GM23338 (cell line): ENCODE data around the gene NDE1. TPM values are rescaled to one million over a fixed set of nuclear protein-coding genes. Genes with fewer than 3 reads are reported as not detected.

ENCODE experiments used
- ATAC-seq: fragments of 200-7000 bp; cut with Tn5 transposase; 3 replicates; pipeline ENCODE4 v1.9.1; 2020
- DNase-seq: peaks from one replicate; pipeline ENCODE4 v3.0.0-alpha.2; 2015; ENCODE audit warnings: low spot score
- H2AFZ ChIP-seq: fragments of 200-600 bp; sonication (generic); 2 replicates; pipeline ENCODE4 v1.8.0; 2016; ENCODE audit warnings: antibody characterized with exemption, mild to moderate bottlenecking, moderate library complexity
- H3F3A ChIP-seq: fragments of 200-600 bp; sonication (generic); replicated peaks from 2 replicates; pipeline ENCODE4 v1.8.0; 2017; ENCODE audit warnings: antibody characterized with exemption, mixed run types, low read depth
- H3K27ac ChIP-seq: fragments of 200-600 bp; sonication (generic); 2 replicates; pipeline ENCODE4 v1.6.1; 2016; ENCODE audit warnings: low read depth
- H3K27me3 ChIP-seq: fragments of 200-600 bp; sonication (generic); 2 replicates; pipeline ENCODE4 v1.8.0; 2016; ENCODE audit warnings: mild to moderate bottlenecking, mixed run types, moderate library complexity; ENCODE audit not compliant: insufficient read depth
- H3K36me3 ChIP-seq: fragments of 200-600 bp; sonication (generic); 2 replicates; pipeline ENCODE4 v1.8.0; 2016; ENCODE audit warnings: mild to moderate bottlenecking; ENCODE audit not compliant: insufficient read depth
- H3K4me1 ChIP-seq: fragments of 200-600 bp; sonication (generic); 2 replicates; pipeline ENCODE4 v1.8.0; 2016; ENCODE audit warnings: mild to moderate bottlenecking, moderate library complexity; ENCODE audit not compliant: insufficient read depth
- H3K4me2 ChIP-seq: fragments of 200-600 bp; sonication (generic); 2 replicates; pipeline ENCODE4 v1.7.1; 2017; ENCODE audit warnings: mixed run types
- H3K4me3 ChIP-seq: fragments of 200-600 bp; sonication (generic); 2 replicates; pipeline ENCODE4 v1.6.1; 2016; ENCODE audit warnings: mixed run types
- H3K79me2 ChIP-seq: fragments of 200-600 bp; sonication (generic); replicated peaks from 2 replicates; pipeline ENCODE4 v1.8.0; 2017; ENCODE audit warnings: mild to moderate bottlenecking; ENCODE audit not compliant: insufficient read depth
- H3K9me2 ChIP-seq: fragments of 200-600 bp; sonication (generic); 2 replicates; pipeline ENCODE4 v1.8.0; 2017; ENCODE audit not compliant: insufficient read depth
- H4K20me1 ChIP-seq: fragments of 200-600 bp; sonication (generic); replicated peaks from 2 replicates; pipeline ENCODE4 v1.8.0; 2017; ENCODE audit warnings: mild to moderate bottlenecking; ENCODE audit not compliant: insufficient read depth
- H3K27ac Mint-ChIP-seq: 2 replicates; pipeline ENCODE4 v1.8.0; 2020; ENCODE audit warnings: inconsistent platforms, mild to moderate bottlenecking, moderate library complexity, mixed read lengths
- H3K27me3 Mint-ChIP-seq: 3 replicates; pipeline ENCODE4 v1.8.0; 2022; ENCODE audit warnings: low read depth, mild to moderate bottlenecking, moderate library complexity, mixed read lengths, inconsistent platforms; ENCODE audit not compliant: insufficient read depth, poor library complexity
- H3K36me3 Mint-ChIP-seq: 3 replicates; pipeline ENCODE4 v1.8.0; 2021; ENCODE audit warnings: low read depth, mild to moderate bottlenecking, inconsistent platforms, moderate library complexity, mixed read lengths
- H3K4me1 Mint-ChIP-seq: 3 replicates; pipeline ENCODE4 v1.8.0; 2020; ENCODE audit warnings: mild to moderate bottlenecking, inconsistent platforms, mixed read lengths
- H3K4me3 Mint-ChIP-seq: 3 replicates; pipeline ENCODE4 v1.8.0; 2021; ENCODE audit warnings: moderate library complexity, mild to moderate bottlenecking, inconsistent platforms, mixed read lengths
- H3K9me3 Mint-ChIP-seq: 3 replicates; pipeline ENCODE4 v1.8.0; 2020; ENCODE audit warnings: moderate library complexity, mild to moderate bottlenecking, inconsistent platforms, mixed read lengths
- CREB1 ChIP-seq: fragments of 250-450 bp; sonication (Bioruptor Pico); IDR thresholded peaks from 2 replicates; pipeline ENCODE4 v1.5.0; 2020; ENCODE audit warnings: low read depth, mild to moderate bottlenecking, moderate library complexity
- CTCF ChIP-seq, 2 experiments: fragments of 200-600 bp in 1 of 2; sonication (generic) in 1 of 2; conservative IDR thresholded peaks; 2 replicates each; pipeline versions ENCODE4 v1.5.1 to v1.6.1; 2016 to 2017; ENCODE audit warnings: antibody characterized with exemption in 2 of 2, low read depth in 2 of 2, mild to moderate bottlenecking in 2 of 2, moderate library complexity in 1 of 2
- ETS1 ChIP-seq: IDR thresholded peaks from 2 replicates; pipeline ENCODE4 v1.6.1; 2016; ENCODE audit warnings: antibody characterized with exemption
- EZH2 ChIP-seq: fragments of 200-600 bp; sonication (generic); IDR thresholded peaks from one replicate; pipeline ENCODE4 v1.8.0; 2017; ENCODE audit warnings: antibody characterized with exemption, mild to moderate bottlenecking, low read depth; ENCODE audit not compliant: unreplicated experiment
- EZH2phosphoT487 ChIP-seq: fragments of 200-600 bp; sonication (generic); IDR thresholded peaks from one replicate; pipeline ENCODE4 v1.8.1; 2018; ENCODE audit warnings: antibody characterized with exemption; ENCODE audit not compliant: unreplicated experiment
- JUNB ChIP-seq: IDR thresholded peaks from one replicate; pipeline ENCODE4 v1.6.1; 2016; ENCODE audit warnings: antibody characterized with exemption; ENCODE audit not compliant: unreplicated experiment
- NANOG ChIP-seq: IDR thresholded peaks from 2 replicates; pipeline ENCODE4 v1.6.1; 2016; ENCODE audit warnings: antibody characterized with exemption, borderline replicate concordance
- POLR2AphosphoS5 ChIP-seq: IDR thresholded peaks from 2 replicates; pipeline ENCODE4 v1.6.1; 2016; ENCODE audit warnings: antibody characterized with exemption, low read depth
- REST ChIP-seq: IDR thresholded peaks from one replicate; pipeline ENCODE4 v1.6.1; 2018; ENCODE audit warnings: antibody characterized with exemption; ENCODE audit not compliant: unreplicated experiment
- STAT1 ChIP-seq: IDR thresholded peaks from one replicate; pipeline ENCODE4 v1.6.1; 2016; ENCODE audit warnings: antibody characterized with exemption; ENCODE audit not compliant: unreplicated experiment
- ZNF114 ChIP-seq: fragments of 250-450 bp; sonication (Bioruptor Pico); IDR thresholded peaks from 2 replicates; pipeline ENCODE4 v1.5.0; 2020; ENCODE audit warnings: mild to moderate bottlenecking, moderate library complexity
- ZNF331 ChIP-seq: fragments of 250-450 bp; sonication (Bioruptor Pico); IDR thresholded peaks from 2 replicates; pipeline ENCODE4 v1.5.0; 2020; ENCODE audit warnings: low read depth, mild to moderate bottlenecking, moderate library complexity
- ZNF462 ChIP-seq: fragments of 250-450 bp; sonication (Bioruptor Pico); IDR thresholded peaks from 2 replicates; pipeline ENCODE4 v1.5.0; 2020; ENCODE audit warnings: mild to moderate bottlenecking, moderate library complexity
- polyA plus RNA-seq: library from polyadenylated mRNA; unstranded; fragments of >200 nt; fragmentation: Nextera tagmentation; extraction: Ambion mirVana; gene quantifications from 2 replicates; pipeline ENCODE4 v1.2.1, GENCODE V29; 2016
- total RNA-seq: library from RNA; depleted of rRNA; stranded (reverse); fragments of >200 nt; shearing (Covaris generic); gene quantifications from 2 replicates; pipeline ENCODE4 v1.2.3, GENCODE V29; 2014

The NDE1 gene
- total and polyA plus RNA-seq, 2 experiments from 2014 or later, result 13.0 to 22.9 TPM

GRCh38 chr16:15635926-15636325 lies 14.1 kb upstream of the NDE1 start:
- Histone ChIP-seq H4K20me1 (no peaks in the 10 kb centered on the region; the same call in 1 of the 2 replicates), H3K4me3 (no peak overlapping the region), H3K9me2 (no peaks in the 10 kb centered on the region), H3K4me2 (no peak overlapping the region), H3K4me1 (no peaks in the 10 kb centered on the region), H3F3A (no peaks in the 10 kb centered on the region), H3K27me3 (no peaks in the 10 kb centered on the region), H3K27ac (no peak overlapping the region), H2AFZ (no peak overlapping the region), H3K36me3 (peaks cover 38% of the 10 kb centered on the region), H3K79me2 (peaks cover 16% of the 10 kb centered on the region)
- TF ChIP-seq REST (no peak), EZH2phosphoT487 (no peak), JUNB (no peak), STAT1 (no peak), ZNF462 (CRISPR knock-in tag) (no peak), ZNF331 (CRISPR knock-in tag) (no peak), CTCF (conservative IDR thresholded peaks at IDR 0.05; ENCODE audit: low read depth in 2 of 2) (no peak), EZH2 (no peak), ETS1 (no peak), NANOG (no peak), CREB1 (no peak), POLR2AphosphoS5 (no peak), ZNF114 (CRISPR knock-in tag) (no peak)
- no peaks in the 10 kb centered on the region for H3K4me1 Mint-ChIP-seq
- H3K36me3 Mint-ChIP-seq, result peaks cover 68% of the 10 kb centered on the region
- ATAC-seq, result no peak
- DNase-seq, result no peak
- H3K27me3 Mint-ChIP-seq, result peaks cover 3% of the 10 kb centered on the region
- no peak overlapping the region for H3K4me3 Mint-ChIP-seq
- no peak overlapping the region for H3K27ac Mint-ChIP-seq
- no peaks in the 10 kb centered on the region for H3K9me3 Mint-ChIP-seq
